Stimulated activated CD4-positive, alpha-beta T cell treated with anti-CD3 and anti-CD28 coated beads, Interleukin-15, amount 100 ng/mL, for 48 hours (primary cell): ENCODE measurements around the gene CHRM5.

Source experiments
- DNase-seq, 2 donors: peaks; one replicate each; pipeline ENCODE4 v3.0.0-alpha.2; 2020; ENCODE audit warnings: low read depth in 2 of 2

Gene CHRM5, protein sequence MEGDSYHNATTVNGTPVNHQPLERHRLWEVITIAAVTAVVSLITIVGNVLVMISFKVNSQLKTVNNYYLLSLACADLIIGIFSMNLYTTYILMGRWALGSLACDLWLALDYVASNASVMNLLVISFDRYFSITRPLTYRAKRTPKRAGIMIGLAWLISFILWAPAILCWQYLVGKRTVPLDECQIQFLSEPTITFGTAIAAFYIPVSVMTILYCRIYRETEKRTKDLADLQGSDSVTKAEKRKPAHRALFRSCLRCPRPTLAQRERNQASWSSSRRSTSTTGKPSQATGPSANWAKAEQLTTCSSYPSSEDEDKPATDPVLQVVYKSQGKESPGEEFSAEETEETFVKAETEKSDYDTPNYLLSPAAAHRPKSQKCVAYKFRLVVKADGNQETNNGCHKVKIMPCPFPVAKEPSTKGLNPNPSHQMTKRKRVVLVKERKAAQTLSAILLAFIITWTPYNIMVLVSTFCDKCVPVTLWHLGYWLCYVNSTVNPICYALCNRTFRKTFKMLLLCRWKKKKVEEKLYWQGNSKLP

GRCh38 chr15:33968224-33968623 is at the start of gene CHRM5:
Gene CHRM5 (plus strand): TSS chr15:33968497. CDS start chr15:34062718, 94,221 bp downstream.
- DNase-seq = no peak

DNA sequence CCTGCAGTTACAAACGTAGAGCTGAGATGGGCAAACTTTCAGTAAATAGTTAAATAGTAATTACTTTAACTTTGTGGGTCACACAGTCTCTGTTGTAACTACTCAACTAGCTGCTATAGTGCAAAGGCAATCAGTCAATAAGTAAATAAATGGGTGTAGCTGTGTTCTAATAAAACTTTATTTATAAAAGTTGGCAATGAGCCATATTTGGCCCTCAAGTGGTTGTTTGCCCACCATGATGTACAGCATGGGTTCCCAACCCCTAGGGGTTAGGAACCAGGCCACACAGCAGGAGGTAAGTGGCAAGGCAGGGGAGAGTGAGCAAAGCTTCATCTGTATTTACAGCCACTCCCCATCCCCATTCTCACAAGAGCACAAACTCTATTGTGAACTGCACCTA is 44.9 kb upstream of the CHRM5 start:
- DNase-seq = no peak

- no peak for DNase-seq
Observed at GRCh38 chr15:33926260-33926659, 42.0 kb upstream of the CHRM5 start.

GRCh38 chr15:33932734-33933133 is 35.6 kb upstream of the CHRM5 start:
- DNase-seq = no peak

DNA sequence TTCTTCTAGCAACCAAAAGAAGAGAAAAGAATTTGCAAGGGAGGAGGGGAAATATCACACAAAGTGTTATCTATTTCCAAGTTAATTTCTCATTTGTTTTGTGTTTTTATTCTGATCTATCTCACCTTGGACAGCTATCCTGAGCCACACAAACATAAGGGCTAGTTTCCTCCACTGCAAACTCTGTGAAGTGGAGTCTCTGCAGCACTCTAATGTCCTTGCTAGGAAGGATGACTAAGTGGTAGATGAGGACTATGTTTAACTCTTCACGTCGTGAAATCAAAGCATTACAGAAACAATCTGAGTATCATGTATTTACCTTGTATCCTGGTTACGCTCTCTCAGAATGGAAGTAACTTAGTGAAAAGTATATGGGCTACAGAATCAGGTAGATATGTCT is 33.9 kb upstream of the CHRM5 start:
- no peak for DNase-seq

DNA sequence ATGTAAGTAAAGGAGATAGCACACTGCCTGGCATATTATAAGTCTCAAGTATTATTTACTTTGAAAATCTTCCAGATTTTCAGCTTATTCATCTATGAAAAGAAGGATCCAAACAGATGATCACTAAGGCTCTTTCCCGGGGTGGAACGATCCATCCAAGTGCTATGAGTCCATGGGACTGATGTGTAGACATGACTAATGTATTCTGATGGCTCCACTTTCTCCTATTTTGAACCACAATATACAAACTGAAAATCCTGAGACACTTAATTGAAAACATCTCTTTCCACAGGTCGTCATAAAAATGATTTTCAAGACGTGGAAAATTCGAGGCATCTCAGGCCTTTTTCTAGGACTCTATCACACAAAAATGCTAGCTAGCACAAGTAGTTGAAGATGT is 33.4 kb upstream of the CHRM5 start:
- no peak for DNase-seq

DNA sequence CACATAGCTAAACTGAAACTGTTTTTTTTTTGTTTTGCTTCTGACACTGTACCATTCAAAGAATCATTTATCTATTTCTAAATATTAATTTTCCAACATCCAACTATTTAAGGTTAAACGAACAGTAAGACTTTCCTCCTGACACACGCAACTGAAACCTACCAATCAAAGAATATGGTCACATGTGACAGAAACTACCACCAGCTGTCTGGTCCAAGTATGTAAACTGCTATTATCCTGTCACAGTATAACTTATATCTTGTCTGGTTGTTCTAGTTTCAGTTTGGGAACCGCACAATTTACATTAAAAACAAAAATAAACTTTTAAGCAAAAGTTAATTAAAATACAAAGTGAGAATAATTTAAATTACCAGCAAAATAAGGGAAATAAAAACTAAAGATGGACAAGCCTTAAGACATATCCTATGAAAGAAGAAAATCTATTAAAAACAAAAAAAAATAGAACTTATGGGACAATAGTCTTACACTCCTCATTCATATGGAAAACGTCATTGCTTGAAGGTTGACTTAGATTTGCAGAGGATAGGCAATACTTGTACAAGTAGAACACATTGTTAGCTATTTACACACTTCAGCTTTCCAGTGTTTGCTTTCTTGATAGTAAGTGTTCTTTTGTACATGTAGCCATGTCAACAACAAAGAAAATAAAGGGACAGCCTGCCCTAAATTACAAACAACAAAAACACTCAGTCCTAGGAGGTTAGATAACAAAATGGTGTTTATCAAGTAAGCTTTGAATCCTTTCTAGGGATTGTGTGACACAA is 26.8 kb upstream of the CHRM5 start:
- DNase-seq = no peak

- DNase-seq = no peak
Observed at GRCh38 chr15:33946152-33946551, 22.1 kb upstream of the CHRM5 start.

- DNase-seq = no peak
Observed at GRCh38 chr15:33955945-33956344, 12.4 kb upstream of the CHRM5 start.

DNA sequence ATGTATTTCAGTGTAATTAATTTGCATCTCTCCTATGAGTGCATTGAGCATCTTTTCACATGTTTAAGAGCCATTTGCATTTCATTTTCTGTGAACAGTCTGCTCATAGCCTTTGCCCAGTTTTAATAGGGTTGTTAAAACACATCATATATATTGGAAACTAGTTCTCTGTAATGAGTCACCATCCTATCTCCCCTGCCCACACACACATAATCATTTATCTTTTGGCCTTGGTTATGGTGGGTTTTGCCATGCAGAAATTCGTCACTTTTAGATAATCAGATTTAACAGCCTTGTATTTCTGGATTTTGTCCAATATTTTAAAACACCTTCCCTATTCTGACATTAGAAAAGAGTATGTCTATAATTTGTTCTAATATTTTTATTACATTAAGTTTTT is 11.9 kb upstream of the CHRM5 start:
- DNase-seq = no peak

DNA sequence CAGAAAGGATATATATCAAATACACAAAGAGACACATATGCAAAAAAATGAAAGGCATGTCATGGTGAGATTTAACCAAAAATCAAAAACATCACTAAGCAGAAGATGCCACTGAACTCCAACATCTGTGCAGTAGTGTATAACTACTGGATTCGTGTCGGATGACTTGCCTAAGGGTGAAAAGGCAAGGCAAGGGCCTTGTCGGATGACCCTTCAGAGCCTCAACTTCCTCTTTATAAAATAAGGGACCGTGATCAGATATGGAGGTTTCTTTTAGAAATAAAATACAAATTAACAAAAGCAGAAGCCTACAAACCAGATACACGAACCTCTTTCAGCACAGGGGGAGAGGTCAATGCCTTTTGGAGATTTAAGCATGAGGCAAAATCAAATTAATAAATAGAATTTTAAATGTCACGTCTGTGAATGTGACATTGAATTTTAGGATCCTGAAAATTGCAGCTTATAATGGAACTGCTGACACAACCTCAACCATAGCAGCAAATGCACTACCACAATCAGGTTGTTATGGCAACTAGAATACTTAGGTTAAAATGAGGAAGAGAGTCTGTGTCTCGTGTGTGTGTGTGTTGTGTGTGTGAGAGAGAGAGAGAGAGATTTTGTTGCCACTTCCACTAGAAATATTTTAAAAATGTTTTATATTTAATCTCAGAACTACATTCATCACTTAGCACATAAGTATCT is 8.3 kb upstream of the CHRM5 start:
- DNase-seq = no peak

GRCh38 chr15:33960549-33960935 is 7.8 kb upstream of the CHRM5 start:
- DNase-seq = no peak

DNA sequence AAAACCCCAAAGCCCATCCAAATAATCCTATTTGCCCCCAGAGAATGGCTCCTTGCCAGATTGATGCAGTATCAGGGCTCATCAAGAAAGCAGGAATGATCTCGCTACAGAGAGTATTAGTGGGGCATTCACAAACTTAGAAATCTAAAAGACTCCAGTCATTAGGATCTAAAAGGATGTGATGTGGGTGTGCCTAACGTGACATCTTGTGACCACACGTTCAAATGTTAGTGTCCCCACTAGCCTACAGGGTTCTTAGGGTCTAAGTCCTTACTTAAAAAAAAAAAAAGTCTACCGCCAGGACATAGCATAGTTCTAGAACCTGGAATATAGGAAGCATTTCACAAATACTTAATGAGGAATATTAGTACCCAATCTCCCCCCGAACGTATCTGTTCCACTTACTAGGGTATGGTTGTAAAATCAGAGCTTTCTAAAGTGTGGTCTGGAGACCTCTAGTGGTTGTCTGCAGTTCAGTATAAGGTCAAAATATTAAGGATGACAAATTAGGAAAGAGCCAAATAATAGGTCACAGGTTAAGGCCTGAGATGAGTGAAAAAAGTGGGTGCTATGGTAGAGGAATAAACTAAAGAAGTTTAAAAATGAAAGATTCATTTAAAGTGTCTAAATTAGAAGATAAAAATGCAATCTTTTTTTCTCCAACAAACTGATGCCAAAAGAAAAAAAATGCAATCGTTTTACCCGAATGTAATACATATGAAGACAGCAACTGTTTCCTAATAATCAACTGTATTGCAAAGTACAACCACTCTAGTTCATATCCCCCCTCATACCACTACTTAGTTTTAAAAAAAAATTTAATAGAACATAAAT is 4.2 kb upstream of the CHRM5 start:
- DNase-seq = no peak

GRCh38 chr15:33964665-33965040 is 3.6 kb upstream of the CHRM5 start:
- no peak for DNase-seq

- no peak for DNase-seq
Observed at GRCh38 chr15:33968821-33969220, 524 bp downstream of the CHRM5 start.

DNA sequence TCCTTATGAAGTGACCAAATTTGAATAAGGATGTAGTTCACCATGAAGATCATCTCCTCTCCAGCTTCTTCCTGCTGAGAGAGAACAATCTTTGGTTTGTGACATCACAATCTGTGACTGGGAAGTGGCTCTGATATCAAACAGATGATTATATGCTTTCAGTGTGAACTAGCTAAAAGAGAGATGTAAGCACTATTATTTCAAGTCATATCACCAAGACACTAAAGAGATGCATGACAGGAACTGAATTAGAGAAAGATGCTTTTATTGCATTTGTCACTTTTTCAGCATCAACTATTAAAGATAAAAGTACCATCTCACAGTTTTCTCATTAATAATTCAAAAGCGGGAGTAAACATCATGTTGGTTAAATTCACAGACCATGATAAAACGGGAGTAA is 3.5 kb downstream of the CHRM5 start:
- no peak for DNase-seq

DNA sequence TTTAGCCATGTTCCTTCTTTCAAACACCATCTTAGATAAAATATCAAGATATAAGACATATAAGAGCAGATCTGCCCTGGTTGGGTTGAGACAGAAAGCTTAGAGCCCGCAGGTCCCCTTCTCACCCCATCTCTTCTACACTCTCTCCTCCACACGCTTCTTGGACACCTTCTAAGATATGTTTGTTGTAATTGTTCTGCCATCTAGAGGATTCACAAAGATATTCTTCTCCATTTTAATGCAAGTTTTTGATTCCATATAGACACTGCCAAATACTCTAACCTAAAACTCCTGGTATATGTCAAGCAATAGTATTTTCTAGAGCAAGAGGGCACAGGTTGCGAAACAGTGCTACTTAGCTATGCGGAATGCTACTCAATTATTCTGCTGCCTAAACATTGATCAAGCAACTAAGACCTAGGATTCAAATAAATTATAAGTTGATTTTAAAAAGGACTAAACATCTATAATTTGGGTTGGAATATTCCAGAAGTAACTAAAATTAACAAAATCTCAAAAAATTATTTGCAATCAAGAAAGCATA is 6.8 kb downstream of the CHRM5 start:
- no peak for DNase-seq

DNA sequence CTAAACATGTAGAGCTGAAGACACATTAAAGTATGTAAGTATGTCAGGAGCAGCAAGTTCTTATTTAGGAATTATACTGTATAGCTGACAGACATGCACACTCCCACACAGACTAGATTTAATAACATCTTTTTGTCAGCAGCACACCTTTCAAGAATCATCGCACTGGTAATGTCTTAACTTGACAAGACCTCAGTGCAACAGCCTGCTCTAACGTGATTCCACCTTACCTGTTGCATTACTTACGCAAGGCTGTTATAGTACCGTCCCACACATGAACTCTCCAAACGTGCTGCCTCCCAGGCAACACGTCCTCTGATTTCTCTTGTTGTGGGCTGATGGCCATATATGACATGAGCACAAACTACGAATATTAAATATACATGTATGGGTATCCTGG is 11.9 kb downstream of the CHRM5 start:
- DNase-seq = no peak

- DNase-seq = no peak
Observed at GRCh38 chr15:33982516-33982915, 14.2 kb downstream of the CHRM5 start.

DNA sequence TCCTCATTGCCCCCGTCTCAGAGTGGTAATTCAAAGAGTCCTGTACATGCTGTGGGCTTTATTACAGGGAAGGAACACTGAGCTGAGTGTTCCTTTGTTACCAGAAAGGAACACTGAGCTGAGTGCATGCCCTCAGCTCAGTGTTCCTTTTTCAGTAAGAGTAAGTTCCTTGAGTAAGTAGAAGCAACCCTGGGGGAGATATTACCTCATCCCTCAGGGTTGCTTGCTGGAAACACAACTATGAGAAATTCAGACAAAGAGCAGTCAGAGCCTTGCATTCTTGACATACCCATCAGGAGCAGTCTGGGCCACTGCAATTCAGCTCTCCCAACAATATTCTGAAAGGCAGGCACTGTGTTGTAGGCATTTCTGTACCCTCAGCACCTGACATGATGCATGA is 17.0 kb downstream of the CHRM5 start:
- DNase-seq = no peak

GRCh38 chr15:33985751-33986150 is 17.5 kb downstream of the CHRM5 start:
- no peak for DNase-seq
